Amniotic epithelial cell (primary cell): ENCODE results near the gene ENGASE.

ENCODE experiments used
- DNase-seq: peaks from one replicate; pipeline ENCODE4 v3.0.0-alpha.2; 2010; ENCODE audit warnings: low read depth

Gene ENGASE

DNA sequence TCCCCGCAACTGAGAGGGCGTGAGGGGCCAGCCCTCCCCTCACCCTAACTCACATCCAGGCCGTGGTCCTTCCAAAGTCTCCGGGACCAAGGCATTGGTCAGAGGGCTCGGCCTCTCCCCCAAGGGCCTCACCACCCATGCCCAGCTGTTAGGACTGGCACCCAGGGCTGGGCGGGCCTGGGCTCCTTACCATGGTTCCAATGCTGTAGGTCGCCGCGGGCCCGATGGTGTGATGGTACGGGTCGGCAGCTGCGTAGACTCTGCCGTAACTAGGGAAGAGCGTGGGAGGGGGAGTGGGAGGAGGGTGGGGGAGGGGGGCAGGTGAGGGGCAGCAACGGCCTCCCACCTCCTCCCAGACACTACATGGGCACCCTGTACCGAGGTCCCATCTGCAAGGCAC is 19.6 kb downstream of the ENGASE start:
- DNase-seq = no peak

DNA sequence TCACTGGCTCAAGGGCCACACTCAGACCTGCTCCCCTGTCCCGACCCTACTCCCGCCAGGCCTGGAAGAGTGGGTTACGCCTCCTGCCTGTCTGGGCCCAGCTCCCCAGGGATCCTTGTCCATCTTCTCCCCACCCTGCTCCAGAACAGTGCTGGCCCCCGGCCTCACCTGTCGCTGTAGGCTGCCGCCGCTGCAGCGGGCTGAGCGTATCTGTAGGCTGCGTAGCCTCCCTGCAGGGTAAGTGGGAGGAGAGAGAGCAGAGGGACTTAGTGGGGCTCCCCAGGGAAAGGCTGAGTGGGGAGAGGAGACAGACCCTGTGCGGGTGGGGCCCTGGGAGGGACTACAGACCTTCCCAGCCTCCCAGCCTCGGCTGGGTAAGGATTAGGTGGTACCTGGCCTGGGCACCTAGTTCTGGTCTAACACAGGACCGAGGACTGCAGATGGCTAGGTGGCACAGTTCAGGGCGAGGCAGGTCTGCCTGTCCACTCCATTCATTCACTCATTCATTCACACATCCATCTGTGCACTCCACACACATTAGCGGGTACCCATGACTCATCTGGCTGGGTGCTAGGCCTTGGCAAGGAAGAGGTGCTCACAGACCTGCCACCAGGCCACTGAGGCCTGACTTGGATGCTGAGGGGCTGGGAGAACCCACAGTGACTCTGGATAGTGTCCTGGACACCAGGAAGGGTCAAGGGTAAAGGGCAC is 20.9 kb downstream of the ENGASE start:
- DNase-seq = no peak

DNA sequence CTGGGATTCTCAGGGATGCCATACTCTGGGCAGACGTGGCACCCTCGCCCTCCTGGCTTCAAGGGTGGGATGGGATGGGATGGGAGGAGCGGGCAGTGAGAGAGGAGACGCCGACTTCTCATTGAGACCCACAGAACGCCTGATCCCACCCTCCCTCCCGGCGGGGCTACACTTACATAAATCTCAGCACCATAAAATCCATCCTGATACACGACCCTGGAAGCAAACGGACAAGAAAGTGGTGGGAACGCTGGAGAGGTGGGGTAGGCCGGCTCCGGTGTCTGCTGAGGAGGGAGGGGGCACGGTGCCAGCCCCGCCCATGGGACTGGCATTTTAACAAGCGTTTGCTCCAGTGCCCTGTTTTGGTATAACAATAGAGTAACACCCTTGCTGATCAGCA is 21.9 kb downstream of the ENGASE start:
- DNase-seq = no peak

DNA sequence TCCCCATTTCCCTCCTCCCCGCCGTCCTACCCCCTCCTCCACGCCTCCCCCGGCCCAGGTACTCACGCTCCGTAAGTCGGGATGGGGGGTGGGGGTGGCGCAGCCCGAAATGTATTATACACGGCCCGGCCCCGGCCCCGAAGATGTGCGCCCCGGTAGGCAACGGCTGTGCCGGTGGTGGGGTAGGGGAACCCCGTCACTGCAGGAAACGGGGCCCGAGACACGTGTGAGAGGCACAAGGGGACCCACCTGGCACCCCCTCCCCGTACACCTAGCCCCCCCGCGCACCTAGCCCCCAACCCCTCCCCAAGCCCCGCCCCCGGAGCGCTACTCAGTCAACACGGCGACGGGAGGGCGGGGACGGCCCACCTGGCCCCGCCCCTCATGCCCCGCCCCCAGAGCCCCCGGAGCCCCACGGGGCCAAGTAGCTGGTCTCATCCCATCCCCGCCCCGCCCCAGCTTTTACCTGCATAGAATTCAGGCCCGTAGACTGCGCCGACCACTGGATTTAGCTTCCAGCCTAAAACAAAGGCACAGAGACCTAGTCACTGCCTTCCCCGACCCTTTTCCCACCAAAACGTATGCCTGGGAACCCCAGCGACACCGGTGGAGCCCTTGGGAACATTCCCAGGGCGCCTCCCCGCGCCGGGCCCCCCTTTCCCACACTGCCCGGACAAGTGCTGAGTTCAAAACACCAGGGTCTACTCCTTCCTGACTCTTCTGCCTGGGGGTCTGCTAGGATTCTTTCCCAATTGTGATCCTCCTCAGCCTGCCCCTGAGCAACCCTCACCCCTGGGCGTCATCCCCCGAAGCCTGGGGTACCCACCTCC is 22.8 kb downstream of the ENGASE start:
- no peak for DNase-seq

DNA sequence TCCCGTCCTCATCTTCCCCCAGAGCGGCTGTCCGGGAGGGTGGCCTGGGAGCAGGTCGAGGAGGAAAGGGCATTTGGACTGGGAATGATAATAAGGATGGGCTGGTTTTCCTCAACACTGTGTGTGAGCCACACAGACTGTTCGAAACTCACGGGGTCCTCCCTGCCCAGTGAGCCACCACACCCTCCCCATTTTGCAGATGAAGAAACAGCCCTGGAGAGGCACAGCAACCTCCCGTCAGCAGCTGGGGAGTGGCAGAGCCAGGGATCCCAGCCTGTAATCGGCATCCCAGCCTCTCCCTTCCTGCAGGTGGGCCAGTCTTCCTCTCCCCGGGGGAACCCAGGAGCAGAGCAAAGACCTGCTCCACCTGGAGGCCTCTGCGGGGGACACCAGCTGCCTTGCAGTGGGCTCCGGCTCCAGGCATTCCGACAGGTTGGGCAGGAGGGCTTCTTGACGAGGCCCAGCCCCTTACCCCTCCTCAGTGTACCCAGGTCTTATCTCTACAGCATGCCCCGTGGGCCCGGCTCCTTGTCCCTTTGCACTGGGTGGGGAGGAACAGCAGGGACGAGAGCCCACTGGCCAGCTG is 23.8 kb downstream of the ENGASE start:
- no peak for DNase-seq

DNA sequence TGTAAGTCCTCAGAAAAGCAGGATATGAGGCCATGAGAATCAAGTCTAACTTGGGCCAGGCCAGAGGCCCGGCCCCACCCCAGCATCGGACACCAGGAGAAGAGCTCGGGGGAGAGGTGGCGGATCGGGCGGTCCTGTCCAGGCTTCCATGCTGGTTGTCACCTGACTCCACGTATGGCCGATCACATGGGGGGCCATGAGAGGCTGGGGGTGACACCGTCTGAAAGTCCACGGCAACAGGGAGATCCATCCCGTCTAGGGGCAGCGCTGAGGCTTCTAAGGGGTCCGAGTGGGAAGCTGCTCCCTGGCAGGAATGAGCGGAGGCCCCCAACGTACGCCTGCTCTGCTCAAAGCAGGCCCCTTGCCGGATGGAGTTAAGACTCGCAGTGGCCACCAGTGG is 25.8 kb downstream of the ENGASE start:
- DNase-seq = no peak

DNA sequence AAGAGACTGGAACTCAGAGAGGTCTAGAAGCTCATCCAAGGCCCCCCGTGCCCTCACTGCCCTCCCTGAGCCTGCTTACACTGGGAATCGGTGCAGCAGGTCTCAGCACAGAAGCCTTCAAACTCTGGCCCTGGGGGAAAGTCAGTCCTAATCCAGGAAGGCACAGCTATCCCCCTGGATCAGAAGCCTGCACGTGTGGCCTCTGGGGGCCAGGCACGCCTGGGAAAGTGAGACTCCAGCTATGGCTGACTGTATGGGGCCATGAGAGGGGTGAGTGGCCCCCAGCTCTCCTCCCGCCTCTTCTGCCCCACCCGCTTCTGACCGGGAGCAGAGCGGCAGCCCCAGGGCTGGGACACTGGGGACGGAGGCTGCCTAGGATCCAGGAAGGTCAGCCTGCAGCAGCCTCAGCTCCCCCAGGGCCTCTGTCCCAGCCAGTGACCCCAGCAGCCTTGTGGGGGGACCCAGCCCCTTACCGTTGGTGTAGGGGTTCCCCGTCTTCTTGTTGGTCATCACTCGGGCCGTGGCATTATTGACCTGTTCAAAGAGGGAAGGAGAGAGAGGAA is 26.6 kb downstream of the ENGASE start:
- DNase-seq = no peak

DNA sequence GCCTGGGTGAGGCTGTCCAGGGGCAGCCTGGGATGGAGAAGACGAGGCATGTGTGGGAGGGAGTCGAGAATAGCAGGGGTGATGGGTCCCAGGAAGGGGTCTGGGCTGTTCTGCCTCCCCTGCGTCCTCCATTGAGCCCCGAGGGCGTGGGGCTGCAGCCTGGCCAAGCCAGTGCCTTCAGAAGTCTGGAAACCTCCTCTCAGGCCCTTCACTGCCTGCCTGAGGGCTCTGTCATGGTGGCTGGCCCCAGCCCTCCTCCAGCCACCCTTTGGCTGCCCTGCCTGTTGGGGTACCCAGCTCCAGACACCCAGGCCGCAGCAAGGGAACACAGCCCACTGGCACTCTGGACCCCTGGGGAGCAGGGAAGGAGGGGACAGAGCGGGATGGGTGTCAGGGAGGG is 27.6 kb downstream of the ENGASE start:
- DNase-seq = no peak

DNA sequence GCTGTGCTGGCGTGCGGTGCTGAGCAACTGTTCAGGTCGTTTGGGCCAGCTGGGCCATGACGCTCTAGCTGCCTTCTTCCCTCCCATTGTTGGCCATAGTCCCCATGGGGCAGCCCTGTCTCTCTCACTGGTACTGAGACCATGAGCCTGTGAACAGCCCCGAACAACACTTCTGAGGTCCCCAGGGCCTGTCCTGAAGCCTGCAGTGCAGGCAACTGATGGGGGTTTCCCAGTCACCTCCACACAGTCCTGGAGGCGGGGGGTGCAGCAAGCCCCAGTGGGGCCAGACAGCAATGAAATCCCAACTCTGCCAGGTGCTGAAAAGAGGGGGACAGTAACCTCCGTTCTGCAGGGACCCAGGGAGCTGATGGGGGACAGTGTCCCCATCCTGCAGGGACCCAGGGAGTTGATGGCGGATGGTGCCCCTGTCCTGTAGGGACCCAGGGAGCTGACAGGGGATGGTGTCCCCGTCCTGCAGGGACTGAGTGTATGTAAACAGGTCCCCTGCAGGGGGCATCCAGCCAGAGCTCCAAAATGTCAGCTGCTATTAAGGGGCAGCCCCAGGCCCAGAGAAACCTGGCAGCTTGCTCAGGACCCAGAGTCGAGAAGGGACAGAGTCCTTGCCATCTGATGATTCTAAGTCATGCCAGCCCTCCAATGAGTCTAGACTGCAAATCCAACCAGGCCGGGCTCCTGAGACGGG is 30.4 kb downstream of the ENGASE start:
- no peak for DNase-seq

DNA sequence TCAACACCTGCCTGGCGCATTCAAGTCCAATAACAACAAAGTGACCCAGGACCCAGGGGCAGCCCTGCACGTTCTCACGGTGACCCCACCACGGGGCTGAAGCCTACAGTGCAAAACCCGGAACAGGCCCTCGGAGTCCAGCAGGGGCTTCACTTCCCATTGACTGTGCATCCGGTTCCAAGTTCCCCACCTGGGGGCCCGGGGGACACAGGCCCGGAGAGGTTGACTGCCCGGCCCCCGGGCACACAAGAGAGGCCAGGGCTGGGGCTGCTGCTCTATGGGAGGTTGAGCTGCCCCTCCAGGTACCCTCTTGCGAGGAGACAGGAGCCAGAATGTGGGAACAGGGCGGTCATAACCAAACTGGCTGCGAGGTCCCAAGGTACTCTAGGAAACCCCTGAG is 31.3 kb downstream of the ENGASE start:
- no peak for DNase-seq

DNA sequence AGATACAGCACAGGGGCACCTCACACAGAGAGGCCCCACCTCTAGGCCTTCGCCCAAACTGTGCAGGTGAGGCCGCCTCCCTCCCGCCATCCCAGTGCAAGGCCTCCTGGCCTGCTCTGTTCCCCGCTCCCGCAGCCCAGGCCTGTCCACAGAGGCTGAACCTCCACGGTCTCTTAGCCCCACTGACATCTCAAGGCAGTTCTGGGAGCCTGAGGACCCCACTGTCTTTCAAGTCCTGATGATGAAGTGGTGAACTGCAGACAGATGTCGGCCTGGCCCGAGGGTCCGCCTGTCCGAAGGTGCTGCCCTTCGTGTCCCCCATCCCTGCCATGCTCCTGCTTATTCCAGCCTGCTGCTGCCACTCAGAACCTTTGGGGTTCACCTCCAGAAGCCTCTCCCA is 32.3 kb downstream of the ENGASE start:
- no peak for DNase-seq

DNA sequence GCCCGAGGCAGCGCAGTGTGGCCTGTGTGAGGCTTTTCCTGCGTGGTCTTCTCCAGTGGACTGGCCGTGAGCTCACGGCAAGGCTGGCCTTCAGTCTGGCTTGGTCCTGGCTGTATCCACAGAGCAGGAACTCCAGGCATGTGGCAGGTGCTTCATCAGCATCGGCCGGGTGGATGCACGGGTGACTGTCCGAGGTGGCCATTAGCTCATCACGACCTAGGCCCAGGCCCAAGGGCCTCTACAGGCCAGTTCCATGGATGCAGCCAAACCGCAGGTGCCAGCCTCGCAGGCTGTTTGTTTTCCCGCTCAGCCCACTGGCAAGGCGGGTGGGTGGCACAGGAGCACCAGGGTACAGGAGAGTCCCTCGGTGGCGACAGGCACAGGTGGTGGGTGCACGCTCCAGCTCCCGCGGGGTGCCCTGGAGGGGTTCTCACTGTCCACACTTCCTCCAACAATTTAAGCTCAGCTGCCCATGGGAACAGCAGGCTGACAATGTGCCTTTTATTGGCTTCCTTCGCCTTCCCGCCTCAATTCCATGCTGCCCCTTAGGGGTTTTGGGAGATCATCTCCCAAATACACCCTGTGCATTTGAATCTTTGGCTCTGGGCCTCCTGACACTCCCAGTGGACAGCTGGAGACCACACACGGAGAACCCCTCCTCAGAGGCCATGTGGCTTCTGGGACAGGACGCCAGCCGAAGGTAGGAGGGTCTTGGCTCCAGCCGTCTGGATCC is 33.0 kb downstream of the ENGASE start:
- no peak for DNase-seq

DNA sequence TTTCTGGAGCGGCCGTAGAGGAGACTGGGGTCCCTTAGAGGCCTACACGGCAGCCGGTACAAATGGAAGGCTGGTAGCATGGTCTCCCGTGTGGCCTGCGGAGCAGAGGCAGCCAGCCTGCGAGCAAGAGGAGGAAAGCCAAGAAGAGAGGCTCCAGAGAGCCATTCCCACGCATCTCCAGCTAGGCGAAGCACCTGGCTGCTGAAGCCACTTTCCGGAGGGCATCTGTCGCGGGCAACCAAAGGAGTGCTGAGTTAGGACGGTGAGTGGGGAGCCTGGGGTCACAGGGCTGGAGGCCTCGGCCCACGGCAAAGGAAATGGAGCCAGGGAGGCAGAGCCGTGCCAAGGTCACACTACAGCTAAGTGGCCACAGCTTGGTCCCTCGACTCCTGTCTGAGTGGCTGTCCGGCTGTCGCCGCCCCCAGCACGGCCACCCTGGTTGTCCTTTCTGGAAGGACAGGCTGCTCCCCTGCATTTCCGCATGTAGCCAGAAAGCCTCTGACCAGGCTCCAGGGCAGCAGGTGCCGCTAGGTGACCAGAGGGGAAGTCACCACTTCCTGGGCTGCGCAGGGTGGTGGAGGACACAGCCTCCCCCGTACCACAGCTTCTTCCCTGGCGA is 33.7 kb downstream of the ENGASE start:
- no peak for DNase-seq

DNA sequence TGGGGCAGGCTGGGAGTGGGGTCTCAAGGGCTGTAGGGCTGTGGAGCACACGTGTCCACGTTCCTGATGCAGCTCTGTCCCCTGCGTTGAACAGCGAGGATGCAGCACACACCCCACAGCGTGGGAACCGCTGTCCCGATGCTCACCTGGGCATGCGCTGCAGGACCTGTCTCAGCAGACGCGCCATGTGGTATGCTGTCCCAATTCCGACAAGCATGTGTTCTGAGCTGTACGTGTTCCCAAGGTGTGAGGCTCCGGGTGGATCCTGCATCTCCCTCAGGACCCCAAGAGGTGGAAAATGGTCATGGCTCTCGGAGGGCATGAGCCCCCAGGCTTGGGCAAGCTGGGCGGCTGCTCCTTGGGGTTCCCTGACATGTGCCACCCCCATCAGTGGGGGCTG is 34.2 kb downstream of the ENGASE start:
- no peak for DNase-seq

DNA sequence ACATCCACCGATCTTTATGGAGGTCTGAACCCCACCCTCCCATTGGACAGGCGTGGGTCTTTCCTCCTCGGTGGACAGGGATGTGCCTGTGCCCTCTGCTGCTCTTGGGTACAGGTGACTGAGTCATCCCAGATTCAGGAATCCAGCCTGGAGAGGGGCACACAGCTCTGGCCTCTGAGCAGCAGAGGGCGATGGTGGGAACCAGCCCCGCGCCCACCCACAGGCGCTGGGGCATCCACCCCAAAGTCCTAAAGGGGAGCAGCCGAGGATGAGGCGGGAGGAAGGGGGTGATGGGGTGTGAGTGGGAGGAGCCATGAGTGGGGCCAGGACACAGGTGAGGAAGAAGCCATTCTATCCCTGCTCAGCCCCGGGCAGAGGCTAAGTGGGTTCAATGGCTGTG is 35.0 kb downstream of the ENGASE start:
- DNase-seq = no peak

DNA sequence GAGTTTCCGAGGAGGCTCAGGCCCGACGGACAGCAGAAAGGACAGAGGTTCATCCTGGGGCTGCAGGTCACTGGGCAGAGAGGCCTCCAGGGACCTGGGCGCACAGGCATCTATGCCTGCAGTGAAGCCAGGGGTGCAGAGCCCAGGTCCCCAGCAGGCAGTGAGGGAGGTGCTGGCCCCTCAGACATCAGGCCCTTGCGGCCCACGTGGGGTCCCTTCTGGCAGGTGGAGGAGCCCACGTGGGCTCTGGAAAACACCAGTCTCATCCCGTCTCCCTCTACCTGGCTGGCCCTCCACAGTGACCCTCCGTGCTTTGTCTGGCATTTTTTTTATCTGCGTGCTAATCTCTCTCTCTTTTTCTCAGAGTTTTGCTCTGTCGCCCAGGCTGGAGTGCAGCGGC is 36.5 kb downstream of the ENGASE start:
- DNase-seq = no peak

DNA sequence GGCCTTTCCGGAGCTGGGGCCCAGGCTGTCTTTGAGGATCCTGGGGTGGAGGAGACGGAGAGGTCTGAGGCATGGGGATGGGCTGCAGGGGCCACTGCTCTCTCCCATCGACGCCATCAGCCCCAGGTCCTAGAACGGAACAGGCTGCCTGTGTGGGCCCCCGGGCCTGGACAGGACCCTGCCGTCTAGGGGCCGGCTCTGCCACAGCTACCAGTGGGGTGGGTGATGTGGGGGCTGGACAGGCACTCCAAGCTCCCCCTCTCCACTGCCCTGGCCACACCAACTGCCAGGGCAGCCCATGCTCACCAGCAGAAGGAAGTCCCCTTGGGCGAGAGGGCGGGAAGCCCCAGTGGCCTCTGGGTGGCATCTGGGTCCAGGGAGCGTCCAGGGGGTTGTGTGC is 37.8 kb downstream of the ENGASE start:
- no peak for DNase-seq

DNA sequence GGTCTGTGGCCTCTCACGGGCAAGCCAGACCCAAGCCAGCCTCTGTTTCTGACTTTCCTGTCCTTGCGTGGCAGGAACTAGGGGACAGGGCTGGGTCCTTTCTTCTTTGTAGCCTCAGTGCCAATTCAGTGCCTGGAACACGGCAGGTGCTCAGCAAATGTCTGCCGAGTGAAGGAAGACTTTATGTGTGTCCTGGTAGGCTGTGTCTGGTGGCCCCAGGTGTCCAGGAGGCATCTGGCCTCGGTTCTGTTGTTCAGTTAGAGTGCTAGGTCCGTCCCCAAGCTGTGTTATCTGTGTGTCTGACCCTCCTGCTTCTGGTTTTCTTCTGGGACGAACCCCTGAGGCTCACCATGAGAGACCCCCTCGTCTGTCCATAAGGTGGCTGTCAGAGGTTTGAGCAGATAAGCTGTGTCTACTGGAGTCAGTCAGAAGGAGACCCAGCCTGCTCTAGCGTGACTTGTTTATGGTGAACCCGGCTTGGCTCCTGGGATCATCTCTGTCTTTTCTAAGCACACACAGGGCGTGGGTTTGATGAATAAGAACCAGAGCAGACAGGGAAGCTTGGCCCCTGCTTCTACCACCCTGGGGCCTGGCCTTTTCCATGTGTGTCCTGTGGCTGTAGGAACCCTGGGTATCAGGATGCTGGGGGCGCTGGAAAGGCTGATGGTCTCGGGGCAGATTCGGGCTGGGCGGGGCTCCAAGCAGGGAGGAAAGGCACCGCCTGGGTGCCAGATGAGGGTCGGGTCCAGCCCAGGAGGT is 39.3 kb downstream of the ENGASE start:
- no peak for DNase-seq

DNA sequence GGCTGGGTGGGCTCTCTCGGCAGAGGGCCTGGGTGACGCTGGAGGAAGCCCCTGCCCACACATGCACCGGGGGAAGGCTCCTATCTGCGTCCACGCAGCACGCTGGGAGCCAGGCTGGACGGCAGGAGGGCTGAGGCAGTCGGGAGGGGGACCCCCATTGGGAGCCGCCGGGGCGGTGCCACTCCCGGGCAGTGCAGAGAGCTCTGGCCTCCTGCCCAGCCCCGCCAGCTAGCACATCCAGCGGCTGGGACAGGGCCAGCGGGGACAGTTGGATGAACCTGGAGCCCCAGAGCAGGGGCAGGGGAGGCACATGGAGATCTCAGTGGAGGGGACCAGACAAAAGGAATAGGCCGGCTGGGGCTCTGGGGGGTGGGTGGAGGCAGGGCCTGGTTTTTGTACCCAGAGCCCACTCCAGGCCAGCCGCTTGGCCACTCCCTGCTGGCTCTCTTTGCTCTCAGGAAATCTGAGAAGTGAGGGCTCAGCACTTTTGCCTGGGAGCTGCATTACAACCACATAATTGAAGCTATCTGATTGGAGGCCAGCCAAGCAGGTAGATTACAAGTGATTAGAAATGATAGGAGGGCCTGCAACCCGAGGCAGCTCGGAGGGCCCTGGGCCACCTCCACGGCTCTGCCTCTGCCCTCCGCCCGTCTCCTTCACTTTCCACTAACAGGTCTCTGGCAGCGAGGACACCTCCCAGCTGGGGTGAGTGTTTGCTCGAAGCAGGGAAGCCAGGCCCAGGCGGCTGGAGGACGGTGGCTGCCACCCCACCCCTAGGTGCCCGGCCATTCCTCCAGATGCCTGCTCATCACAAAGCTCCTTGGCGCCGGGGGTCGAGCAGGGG is 40.1 kb downstream of the ENGASE start:
- no peak for DNase-seq

DNA sequence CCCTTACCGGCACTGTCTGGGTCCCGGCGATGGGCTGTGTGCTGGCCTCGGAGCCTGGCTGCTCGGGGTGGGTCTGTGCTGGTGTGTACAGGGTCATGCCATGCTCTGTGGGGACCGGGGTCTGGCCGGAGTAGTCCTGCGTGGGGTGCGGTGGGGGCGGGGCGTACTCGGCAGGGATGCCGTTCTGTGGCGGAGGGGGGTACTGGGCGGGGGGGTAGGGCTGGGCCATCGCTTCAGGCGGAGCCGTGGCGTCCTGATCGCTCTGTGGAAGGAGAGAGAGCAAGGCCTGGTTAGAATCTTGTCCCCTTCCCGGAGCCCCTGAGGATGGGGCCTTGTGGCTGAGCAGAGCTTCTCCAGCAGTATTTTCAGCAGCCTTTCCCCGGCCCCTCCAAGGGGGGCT is 40.9 kb downstream of the ENGASE start:
- DNase-seq = no peak
